CD4-positive, alpha-beta T cell treated with Interleukin-2 at 100 ng/mL for 4 hours (primary cell): Measurements from ENCODE around the gene IQGAP3.
"Not testable (repeated sequence)": the region's sequence is repeated elsewhere in the genome, so short reads cannot be mapped to it uniquely, and the experiment has no call there.

Experiments used
- DNase-seq: peaks from one replicate; pipeline ENCODE4 v3.0.0-alpha.2; 2020; ENCODE audit warnings: low spot score

Gene IQGAP3

DNA sequence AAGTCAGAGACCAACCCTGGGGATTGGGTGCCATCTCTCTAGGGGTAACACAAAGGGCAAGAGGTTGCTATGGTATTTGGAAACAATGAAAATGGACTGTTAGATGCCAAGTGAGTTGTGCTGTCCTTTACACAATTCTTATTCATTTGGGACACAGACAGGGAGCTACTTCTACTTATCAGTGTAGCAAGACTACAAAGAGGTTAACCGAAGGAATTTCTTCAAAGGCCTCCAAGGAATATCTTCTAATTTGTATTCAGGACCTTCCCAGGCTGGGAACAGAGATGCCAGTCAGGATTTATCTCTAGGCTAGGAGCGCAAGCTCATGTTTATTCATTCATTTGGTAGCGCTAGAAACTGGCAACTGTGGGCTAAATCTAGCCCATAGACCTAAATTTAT, 21.8 kb upstream of the IQGAP3 start:
- no peak for DNase-seq

DNA sequence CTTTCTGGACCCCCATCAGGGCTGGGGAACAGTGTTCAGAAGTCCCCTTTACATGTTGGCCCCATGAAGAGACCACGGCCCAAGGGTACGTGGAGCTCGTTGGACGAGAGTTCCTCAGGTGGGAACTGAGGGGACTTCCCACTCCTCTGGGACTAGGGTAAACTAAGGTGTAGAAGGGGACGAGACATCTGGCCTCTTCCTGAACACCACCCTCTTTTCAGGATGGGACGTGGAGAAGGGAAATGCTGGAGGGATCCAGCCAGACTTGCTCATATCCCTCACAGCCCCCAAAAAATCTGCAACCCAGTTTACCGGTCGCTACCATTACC, 21.3 kb upstream of the IQGAP3 start:
- DNase-seq: no peak

DNA sequence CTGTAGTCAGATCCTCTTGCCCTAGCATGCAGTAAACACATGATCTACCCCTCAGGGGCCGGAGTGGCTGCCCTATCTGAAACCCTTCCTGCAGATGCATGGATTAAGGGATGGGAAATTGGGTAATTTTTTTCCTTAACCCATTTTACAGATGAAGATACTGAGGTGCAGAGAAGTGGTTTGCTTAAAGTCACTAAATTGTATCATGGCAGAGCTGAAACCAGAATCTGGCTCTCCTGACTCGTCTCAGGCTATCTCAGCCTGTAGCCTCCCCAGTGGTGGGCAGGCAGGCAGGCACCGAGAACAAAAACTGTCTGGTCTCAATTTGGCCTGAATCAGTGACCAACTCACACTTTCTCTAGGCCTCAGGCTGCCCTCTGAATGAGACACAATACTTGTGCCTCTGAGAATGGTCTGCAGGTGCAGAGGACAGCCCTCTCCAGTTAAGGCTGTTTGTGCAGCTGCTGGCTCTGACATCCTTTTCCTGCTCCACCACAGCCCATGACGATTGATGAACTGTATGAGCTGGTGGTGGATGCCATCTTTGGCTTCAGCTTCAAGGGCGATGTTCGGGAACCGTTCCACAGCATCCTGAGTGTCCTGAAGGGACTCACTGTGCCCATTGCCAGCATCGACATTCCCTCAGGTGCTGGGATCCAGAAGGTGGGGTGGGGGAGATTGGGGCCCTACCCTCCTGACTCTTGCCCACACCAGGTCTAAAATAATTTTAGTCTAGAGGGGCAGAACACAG, 20.7 kb upstream of the IQGAP3 start:
- DNase-seq: no peak

DNA sequence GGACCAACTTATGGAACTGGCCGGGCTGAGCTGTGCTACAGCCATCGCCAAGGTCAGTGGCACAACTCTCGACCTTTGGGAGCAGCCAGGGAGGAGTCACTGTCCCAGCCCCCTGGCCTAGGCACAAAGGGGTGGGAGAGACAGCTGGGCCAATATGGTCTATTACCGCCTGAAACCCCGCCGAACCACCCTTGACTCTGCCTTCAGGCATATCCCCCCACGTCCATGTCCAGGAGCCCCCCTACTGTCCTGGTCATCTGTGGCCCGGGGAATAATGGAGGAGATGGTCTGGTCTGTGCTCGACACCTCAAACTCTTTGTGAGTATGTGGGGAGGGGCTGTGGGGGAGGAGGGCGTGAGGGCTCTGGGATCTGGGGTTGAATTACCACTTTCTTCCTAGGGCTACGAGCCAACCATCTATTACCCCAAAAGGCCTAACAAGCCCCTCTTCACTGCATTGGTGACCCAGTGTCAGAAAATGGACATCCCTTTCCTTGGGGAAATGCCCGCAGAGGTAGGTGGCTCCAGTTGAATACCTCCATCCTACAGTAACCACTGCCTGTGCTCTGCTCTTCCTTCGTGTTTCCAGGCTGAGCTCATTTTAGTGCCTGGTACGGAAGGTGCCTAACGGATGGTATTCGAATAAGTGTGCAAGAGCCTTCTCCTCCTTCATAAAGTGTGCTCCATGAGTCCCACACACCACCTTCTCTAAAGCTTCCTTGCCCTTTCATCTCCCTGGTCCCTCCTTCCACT, 20.0 kb upstream of the IQGAP3 start:
- DNase-seq: no peak

DNA sequence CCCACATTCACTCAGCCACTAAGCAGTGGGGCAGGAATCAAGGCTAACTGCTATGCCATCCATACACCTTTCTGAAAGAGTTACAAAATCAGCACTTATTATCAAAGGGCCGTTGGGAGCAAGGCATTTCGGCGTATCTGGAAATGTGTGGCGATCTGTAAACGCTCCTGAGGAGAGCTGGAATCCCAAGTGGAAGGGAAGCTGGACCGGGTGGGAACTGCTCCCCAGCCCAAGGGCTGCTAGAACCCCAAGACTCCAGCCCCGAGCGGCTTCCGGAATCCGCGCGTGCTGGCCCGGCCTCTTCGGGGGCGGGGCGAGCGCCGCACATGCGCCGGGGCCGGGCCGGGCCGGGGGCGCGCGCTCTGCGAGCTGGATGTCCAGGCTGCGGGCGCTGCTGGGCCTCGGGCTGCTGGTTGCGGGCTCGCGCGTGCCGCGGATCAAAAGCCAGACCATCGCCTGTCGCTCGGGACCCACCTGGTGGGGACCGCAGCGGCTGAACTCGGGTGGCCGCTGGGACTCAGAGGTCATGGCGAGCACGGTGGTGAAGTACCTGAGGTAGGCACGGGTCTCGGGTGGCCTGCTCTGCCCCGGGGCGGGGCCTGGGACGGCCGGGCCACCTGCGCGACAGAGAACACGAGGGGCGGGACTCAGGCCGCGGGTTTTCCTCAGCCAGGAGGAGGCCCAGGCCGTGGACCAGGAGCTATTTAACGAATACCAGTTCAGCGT, 19.2 kb upstream of the IQGAP3 start, which contains the start of gene NAXE:
TSS of gene NAXE (plus strand) at position 345 of the 726 bp plus-strand sequence. CDS start at position 374, 29 bp downstream.
- peak; percentile 60 for DNase-seq

DNA sequence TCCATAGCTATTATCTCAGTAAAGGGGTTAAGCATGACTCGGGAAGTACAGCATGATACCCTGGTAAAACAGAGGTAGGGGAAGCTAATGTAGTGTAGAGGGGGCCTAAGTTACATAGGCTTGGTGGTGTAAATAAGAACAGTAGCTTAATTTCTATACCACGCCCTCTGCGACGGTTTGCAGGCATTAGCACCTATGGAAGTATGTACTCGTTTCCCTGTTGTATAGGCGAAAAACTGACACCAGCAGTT, 18.7 kb upstream of the IQGAP3 start:
- peak; percentile 2 for DNase-seq

DNA sequence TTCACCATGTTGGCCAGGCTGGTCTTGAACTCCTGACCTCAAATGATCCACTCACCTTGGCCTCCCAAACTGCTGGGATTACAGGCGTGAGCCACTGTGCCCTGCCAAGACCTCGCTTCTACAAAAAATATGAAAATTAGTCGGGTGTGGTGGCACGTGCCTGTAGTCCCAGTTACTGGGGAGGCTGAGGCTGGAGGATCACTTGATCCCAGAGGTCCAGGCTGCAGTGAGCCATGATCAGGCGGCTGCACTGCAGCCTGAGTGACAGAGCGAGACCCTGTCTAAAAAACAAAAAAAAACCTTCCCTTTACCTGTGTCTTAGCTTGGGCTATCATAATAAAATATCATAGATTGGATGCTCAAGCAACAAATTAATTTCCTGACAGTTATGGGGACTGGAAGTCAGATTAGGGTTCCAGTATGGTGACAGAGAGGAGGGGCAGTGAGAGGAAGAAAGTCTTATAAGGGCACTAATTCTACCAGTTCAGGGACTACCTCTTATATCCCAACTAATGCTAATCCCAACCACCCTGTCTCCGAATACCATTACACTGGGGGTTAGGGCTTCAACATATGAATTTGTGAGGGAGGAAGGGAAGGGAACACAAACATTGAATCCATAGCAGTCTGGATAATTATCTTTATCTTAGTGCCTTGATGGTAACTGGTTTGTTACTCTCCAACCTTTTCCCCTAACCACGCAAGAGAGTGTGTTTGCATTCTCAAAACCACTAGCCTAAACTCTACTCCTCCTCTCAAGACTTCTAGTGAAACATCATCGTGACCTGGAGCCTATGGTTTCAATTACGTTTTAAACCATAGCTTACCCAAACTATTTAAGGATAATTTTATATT, 18.2 kb upstream of the IQGAP3 start:
- no peak for DNase-seq

DNA sequence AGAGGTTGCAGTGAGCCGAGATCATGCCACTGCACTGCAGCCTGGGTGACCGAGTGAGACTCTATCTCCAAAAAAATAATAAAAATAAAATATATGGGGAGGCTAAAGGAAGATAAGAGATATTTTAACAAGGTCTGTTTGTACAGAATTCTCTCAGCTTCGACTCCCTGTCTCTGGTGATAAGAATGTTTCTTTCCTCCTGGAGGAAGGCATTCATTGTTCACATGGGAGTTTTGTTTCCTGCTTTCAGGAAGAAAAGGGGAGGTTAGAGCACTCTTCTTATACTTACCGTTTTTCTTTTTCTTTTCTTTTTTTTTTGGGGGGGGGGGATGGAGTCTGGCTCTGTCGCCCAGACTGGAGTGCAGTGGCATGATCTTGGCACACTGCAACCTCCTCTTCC, 17.2 kb upstream of the IQGAP3 start:
- DNase-seq: no peak

DNA sequence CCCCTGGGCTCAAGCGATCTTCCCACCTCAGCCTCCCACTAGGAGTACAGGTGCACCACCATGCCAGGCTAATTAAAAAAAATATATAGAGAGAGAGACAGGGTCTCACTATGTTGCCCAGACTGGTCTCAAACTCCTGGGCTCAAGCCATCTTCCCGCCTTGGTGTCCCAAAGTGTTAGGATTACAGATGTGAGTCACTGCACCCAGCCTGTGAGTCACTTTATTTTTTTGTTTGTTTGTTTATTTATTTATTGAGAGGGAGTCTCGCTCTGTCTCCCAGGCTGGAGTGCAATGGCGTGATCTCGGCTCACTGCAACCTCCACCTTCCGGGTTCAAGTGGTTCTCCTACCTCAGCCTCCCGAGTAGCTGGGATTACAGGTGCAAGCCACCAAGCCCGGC, 15.6 kb upstream of the IQGAP3 start:
- DNase-seq: not testable (repeated sequence)

DNA sequence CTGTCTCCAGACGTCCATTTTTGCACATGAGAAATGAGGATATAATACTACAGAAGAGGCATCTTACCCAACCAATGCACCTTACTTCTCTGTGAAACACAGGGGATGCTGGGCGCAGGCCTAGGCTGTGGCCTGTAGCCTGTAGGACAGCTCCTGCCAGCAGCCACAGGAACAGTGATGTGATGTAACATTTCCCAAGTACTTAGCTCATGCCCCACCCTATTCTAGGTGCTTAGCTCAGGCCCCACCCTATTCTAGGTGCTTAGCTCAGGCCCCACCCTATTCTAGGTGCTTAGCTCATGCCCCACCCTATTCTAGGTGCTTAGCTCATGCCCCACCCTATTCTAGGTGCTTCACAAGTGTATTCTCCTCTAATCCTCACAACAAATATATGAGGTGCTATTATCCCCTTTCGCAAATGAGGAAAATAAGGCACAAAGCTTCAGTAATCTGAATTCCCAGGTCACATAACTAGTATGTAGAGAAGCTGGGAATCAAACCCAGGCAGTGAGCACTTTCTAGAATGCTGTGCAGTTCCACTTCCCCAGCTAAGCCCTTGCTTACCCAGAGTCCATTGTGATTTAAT, 14.6 kb upstream of the IQGAP3 start:
- DNase-seq: no peak

DNA sequence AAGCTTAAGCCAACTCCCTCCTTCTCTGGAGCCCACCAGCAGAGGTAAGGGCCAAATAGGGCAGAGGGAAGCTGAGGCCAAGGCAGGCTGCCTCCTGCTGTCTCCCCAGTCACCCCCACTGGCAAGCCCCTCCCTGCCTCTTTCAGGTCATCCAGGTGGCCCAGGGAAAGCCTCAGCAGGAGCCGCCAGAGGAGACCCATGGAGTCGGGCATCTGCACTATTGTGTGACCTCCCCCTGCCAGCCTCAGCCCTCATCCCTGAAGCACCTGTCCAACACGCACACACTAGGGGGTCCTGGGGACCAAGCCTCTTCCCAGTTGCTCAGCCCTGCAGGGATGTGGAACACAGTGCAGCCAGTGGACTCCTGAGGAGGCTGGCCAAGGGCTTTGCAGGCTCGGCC, 14.0 kb upstream of the IQGAP3 start:
- no peak for DNase-seq

DNA sequence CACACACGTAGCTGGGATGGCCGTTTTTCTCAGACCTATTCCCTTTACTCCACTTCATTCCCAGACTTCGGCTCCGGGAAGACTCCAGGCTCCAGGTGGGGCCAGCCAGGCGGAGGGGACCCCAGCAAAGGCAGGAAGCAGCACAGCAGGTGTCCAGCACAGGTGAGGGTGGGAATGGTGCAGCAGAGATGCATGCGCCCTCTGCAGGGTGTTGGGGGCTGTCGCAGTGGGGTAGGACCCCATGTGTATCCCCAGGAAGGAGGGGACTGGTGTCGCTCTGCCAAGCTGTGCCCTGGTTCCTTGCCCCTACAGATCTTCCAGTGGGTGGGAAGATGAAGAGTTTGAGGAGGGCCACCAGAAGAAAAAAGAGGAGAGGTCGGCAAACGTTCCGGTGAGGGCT, 12.4 kb upstream of the IQGAP3 start:
- DNase-seq: no peak

DNA sequence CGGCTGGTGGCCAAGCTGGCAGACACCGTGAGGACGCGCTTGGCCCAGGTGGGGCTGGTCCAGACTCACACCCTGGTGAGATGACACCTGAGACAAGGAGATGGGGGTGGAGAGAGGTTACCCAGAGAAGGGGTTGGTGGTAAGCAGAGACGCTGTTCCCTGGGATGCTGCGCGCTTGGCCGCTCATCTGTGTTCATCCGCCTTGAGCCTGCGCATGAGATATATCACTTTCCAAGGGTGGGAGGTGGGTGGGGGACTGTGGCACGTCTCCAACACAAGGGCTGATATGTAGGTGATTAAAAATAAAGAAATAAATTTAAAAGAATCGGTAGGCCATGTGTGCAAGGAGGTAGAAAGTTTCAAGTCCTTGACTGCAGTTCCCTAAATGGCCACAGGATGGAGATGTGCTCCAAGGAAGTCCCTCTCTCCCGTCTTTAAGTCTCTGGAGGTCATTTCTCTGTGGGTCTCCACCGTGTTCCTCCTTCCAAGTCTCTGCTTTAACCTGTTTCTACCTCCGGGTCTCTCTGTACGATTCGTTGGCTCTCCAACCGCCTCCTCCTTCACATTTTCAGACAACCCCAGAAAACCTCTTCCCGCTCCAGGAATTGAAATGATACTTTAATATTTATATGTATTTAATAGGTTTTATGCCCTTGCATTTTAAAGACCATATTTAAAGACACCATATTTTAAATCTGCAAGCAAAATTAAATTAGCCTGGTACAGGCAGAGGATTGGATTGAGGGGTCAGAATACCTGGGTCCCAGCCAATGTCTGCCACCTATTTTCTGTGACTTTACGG, 11.7 kb upstream of the IQGAP3 start:
- DNase-seq: peak; percentile 84

DNA sequence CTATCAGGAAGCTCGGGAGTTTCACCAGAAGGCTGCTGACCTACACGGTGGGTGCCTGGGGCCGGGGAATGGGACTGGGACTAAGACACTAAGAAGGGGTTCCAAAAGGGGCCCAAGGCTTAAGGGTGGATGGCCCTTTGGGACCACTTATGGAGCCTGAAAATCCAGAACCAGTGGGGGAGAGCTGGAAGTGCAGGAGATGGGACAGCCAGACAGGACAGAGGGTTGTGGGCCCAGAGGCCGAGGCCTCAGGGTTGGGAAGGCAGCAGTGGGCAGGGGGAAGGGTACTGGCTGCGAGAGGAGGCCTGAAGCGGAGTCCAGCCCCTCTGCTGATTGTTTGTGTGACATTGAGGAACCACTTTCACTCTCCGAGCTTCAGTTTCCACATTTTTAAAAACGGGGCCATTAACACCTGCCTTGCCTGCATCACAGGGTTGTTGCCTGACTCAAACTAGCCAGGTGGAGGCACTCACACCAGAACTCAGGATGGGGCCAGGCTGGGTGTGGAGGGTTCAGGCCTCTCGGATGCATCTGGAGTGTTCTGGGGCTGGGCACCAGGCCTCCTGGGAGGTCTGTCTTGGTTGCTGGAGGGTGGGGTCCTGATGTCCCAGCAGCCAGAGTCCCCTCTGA, 10.1 kb upstream of the IQGAP3 start:
- DNase-seq: peak; percentile 19

DNA sequence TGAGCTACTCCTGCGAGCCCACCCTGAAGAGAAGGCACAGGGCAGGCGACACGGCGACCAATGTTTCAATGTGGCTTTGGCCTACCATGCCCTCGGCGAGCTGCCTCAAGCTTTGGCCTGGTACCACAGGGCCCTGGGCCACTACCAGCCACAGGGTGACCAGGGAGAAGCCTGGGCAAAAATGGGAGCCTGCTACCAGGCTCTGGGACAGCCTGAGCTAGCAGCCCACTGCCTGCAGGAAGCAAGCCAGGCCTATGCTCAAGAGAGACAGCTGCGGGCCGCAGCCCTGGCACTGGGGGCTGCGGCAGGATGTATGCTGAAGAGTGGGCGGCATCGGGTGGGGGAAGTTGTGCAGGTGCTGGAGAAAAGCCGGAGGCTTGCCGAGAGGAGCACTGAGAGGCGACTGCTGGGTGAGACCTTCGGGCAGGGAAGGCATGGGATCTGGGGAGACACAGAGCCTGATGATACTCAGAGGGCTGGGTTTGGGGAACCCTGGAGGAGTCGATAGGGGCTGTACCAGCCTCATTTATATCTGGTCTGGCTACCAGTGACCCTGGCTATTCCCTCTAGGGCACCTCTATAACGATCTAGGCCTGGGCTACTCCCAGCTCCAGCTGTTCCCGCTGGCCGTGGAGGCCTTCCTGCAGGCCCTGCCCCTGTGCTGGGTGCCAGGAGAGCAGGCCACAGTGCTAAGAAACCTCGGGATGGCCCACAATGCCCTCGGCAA, 9.5 kb upstream of the IQGAP3 start:
- DNase-seq: peak; percentile 10

DNA sequence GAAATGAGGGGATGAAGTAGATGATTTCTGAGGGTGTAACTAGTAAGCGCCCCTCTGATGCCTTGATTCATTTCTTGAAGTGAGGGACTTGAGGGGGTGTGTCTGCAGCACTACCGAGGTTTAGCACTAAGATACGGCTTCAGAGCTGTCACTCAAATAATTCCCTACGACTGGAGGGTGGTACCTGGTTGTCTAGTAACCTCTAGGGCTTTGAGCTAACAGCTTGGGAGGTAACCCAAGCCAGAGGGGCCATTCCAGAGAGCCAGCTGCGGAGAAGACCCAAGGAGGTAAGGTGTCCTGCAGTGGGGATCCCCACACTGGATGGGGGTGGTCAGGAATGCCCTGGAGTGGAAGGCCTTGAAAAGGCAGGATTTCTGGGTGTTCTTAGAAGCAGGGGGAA, 7.1 kb upstream of the IQGAP3 start, which contains the start of gene TTC24:
TSS of gene TTC24 (plus strand) at position 252 of the 400 bp plus-strand sequence. CDS start 1,642 bp downstream, outside the sequence.
- no peak for DNase-seq

DNA sequence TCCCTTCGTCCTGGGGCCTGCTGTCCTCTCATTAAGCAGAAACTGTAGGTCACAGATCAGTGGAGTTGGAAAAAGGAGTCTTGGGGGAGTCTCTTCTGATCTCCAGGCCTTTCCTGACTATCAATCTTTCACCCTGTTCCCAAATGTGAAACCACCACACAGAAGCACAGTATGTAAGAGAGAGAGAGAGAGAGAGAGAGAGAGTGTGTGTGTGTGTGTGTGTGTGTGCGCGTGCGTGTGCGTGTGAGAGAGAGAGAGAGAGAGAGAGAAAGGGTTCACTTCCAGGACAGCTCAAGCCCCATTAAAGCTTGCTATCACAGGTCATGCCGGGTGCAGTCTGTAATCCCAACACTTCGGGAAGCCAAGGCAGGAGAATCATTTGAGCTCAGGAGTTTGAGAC, 5.7 kb upstream of the IQGAP3 start:
- no peak for DNase-seq

DNA sequence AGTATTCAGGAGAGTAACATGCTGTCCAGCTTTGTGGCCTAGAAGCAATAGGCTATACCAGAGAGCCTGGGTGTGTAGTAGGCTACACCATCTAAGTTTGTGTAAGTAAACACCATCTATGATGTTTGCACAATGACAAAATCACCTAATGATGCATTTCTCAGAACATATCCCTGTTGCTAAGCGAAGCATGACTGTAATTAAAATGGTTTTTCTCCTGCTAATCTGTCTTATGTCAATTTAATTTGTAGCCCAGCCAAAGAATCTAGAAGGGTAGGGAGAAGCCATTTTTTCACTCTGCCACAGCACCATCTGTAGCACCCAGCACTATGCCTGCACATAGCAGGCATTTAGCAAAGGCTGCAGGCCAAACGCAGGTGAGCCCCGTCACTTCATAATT, 5.2 kb upstream of the IQGAP3 start:
- no peak for DNase-seq

DNA sequence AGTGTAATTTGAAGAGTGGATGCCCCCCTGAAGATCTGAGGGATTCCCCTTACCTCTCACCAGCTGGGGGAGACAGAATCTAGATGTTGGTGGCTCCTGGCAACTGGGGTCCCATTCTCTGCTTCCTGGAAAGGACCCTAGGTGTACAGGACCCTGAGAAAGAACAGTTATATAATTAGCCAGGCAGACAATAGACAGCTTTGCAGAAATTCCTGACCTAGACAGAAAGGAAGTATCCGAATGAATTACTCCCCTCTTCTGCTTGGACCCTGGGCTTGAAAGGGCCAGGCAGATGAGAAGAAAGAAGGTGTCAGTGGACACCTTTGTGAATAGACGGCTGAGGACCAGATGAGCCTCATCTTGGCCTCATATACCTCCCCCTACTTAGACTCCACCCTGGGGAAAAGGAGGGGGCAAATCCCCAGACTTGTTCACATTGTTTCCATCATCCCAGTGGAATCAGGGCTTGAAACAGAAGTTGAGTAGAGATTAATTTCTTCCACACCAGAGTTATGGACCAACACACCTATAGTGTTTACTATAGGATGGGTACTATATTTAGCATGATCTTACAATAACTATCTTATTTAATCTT, 1.8 kb upstream of the IQGAP3 start:
- DNase-seq: no peak

DNA sequence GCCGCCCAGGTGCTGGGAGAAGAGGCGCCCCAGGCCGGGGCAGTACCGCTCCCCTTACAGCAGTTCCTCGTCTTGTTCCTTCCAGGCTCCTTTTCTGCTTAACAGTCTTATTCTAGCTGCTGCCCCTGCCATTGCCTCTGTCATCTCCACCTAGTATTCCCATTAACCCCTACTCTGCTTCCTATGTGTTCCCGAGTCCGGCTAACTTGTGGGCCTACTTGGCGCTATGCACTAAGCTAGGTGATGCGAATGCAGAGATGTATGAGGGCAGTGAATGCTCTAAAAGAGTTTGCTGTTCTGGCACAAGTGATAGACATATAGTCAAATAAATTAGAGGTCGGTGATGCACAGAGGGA, 276 bp upstream of the IQGAP3 start:
- DNase-seq: no peak
